ENCODE results near the gene CAPSL.

The CAPSL gene

GRCh38 chr5:35876454-35876853 is 62.0 kb downstream of the CAPSL start:
- TF ChIP-seq, protein P1, sequence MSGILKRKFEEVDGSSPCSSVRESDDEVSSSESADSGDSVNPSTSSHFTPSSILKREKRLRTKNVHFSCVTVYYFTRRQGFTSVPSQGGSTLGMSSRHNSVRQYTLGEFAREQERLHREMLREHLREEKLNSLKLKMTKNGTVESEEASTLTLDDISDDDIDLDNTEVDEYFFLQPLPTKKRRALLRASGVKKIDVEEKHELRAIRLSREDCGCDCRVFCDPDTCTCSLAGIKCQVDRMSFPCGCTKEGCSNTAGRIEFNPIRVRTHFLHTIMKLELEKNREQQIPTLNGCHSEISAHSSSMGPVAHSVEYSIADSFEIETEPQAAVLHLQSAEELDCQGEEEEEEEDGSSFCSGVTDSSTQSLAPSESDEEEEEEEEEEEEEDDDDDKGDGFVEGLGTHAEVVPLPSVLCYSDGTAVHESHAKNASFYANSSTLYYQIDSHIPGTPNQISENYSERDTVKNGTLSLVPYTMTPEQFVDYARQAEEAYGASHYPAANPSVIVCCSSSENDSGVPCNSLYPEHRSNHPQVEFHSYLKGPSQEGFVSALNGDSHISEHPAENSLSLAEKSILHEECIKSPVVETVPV (CRISPR knock-in tag; IDR thresholded peaks at IDR 0.05) = no peak
- TF ChIP-seq, protein P2, sequence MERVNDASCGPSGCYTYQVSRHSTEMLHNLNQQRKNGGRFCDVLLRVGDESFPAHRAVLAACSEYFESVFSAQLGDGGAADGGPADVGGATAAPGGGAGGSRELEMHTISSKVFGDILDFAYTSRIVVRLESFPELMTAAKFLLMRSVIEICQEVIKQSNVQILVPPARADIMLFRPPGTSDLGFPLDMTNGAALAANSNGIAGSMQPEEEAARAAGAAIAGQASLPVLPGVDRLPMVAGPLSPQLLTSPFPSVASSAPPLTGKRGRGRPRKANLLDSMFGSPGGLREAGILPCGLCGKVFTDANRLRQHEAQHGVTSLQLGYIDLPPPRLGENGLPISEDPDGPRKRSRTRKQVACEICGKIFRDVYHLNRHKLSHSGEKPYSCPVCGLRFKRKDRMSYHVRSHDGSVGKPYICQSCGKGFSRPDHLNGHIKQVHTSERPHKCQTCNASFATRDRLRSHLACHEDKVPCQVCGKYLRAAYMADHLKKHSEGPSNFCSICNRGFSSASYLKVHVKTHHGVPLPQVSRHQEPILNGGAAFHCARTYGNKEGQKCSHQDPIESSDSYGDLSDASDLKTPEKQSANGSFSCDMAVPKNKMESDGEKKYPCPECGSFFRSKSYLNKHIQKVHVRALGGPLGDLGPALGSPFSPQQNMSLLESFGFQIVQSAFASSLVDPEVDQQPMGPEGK (CRISPR knock-in tag; IDR thresholded peaks at IDR 0.05; ENCODE audit: borderline replicate concordance) = no peak
- TF ChIP-seq CSDC2 (CRISPR knock-in tag; IDR thresholded peaks at IDR 0.05) (no peak), ZNF8 (CRISPR knock-in tag; IDR thresholded peaks at IDR 0.05) (no peak), OSR1 (CRISPR knock-in tag; IDR thresholded peaks at IDR 0.05) (no peak), GLIS3 (CRISPR knock-in tag; IDR thresholded peaks at IDR 0.05) (no peak), SNAI2 (CRISPR knock-in tag; IDR thresholded peaks at IDR 0.05) (no peak), TCF4 (CRISPR knock-in tag; IDR thresholded peaks at IDR 0.05; ENCODE audit: borderline replicate concordance) (no peak), POU6F1 (CRISPR knock-in tag; IDR thresholded peaks at IDR 0.05; ENCODE audit: borderline replicate concordance, low read depth) (no peak), ZNF565 (CRISPR knock-in tag; conservative IDR thresholded peaks at IDR 0.05; ENCODE audit: low read depth) (no peak)
- ATAC-seq = no peak

- no peak for ATAC-seq
- no peak for TF ChIP-seq ZNF565 (CRISPR knock-in tag; conservative IDR thresholded peaks at IDR 0.05; ENCODE audit: low read depth)
- TF ChIP-seq ISL1 (CRISPR knock-in tag; IDR thresholded peaks at IDR 0.05) = no peak
- TF ChIP-seq POU6F1 (CRISPR knock-in tag; IDR thresholded peaks at IDR 0.05; ENCODE audit: borderline replicate concordance, low read depth) = no peak
- TF ChIP-seq GLIS3 (CRISPR knock-in tag; IDR thresholded peaks at IDR 0.05) = no peak
- TF ChIP-seq, protein P1 (CRISPR knock-in tag; IDR thresholded peaks at IDR 0.05) = no peak
- no peak for TF ChIP-seq RARB (CRISPR knock-in tag; IDR thresholded peaks at IDR 0.05)
- TF ChIP-seq, protein P3, sequence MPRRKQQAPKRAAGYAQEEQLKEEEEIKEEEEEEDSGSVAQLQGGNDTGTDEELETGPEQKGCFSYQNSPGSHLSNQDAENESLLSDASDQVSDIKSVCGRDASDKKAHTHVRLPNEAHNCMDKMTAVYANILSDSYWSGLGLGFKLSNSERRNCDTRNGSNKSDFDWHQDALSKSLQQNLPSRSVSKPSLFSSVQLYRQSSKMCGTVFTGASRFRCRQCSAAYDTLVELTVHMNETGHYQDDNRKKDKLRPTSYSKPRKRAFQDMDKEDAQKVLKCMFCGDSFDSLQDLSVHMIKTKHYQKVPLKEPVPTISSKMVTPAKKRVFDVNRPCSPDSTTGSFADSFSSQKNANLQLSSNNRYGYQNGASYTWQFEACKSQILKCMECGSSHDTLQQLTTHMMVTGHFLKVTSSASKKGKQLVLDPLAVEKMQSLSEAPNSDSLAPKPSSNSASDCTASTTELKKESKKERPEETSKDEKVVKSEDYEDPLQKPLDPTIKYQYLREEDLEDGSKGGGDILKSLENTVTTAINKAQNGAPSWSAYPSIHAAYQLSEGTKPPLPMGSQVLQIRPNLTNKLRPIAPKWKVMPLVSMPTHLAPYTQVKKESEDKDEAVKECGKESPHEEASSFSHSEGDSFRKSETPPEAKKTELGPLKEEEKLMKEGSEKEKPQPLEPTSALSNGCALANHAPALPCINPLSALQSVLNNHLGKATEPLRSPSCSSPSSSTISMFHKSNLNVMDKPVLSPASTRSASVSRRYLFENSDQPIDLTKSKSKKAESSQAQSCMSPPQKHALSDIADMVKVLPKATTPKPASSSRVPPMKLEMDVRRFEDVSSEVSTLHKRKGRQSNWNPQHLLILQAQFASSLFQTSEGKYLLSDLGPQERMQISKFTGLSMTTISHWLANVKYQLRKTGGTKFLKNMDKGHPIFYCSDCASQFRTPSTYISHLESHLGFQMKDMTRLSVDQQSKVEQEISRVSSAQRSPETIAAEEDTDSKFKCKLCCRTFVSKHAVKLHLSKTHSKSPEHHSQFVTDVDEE (CRISPR knock-in tag; IDR thresholded peaks at IDR 0.05) = no peak
- TF ChIP-seq ZFP3 (CRISPR knock-in tag; IDR thresholded peaks at IDR 0.05) = no peak
- TF ChIP-seq ZC3H10 (CRISPR knock-in tag; IDR thresholded peaks at IDR 0.05) = no peak
- no peak for TF ChIP-seq TCF4 (CRISPR knock-in tag; IDR thresholded peaks at IDR 0.05; ENCODE audit: borderline replicate concordance)
- TF ChIP-seq SNAI2 (CRISPR knock-in tag; IDR thresholded peaks at IDR 0.05) = no peak
- TF ChIP-seq TOX (CRISPR knock-in tag; IDR thresholded peaks at IDR 0.05; ENCODE audit: borderline replicate concordance) = no peak
Observed at GRCh38 chr5:35870605-35871004, 67.8 kb downstream of the CAPSL start.

DNA sequence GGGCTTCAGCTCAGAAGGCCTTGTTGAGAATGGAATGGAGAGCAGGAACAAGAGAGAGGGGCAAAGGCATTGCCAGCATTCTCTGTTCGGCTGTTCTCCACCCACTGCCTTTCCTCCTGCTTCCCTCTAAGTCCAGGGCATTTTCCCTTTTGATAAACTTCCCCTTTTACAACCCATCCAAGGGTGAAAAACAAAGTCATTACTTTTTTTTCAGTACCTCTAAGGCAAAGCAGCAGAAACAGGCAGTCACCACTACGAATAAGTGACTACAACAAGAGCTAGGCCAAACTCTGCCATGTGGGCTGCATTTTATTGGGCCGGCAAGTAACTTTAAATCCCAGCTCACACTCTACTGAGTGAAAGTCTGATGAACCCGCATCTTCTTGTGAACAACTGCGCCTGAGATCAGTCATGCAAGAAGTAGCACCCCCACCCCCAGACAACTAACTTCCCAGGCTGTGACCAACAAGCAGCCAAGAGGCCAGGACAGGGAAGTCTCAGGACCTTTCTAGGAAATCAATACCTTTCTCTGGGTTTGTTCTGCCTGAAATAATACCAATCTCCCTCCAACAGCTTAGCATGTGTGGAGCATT is 68.6 kb downstream of the CAPSL start:
- ATAC-seq = no peak
- TF ChIP-seq GLIS3 (CRISPR knock-in tag; IDR thresholded peaks at IDR 0.05) (no peak), ZNF565 (CRISPR knock-in tag; conservative IDR thresholded peaks at IDR 0.05; ENCODE audit: low read depth) (no peak), TOX (CRISPR knock-in tag; IDR thresholded peaks at IDR 0.05; ENCODE audit: borderline replicate concordance) (no peak)

Measured in SK-N-SH treated with all-trans-retinoic acid at 6 μM for 48 hours (cell line).